ENCODE measurements around the gene TENT4A. TPM values are rescaled to one million over a fixed set of nuclear protein-coding genes. Genes with fewer than 3 reads are reported as not detected.

The TENT4A gene
- total and polyA plus RNA-seq, 2 of the 13 experiments (the other 11 are each of a cell fraction or from before 2014, with no cell fraction given): 6.3 to 13.3 TPM

DNA sequence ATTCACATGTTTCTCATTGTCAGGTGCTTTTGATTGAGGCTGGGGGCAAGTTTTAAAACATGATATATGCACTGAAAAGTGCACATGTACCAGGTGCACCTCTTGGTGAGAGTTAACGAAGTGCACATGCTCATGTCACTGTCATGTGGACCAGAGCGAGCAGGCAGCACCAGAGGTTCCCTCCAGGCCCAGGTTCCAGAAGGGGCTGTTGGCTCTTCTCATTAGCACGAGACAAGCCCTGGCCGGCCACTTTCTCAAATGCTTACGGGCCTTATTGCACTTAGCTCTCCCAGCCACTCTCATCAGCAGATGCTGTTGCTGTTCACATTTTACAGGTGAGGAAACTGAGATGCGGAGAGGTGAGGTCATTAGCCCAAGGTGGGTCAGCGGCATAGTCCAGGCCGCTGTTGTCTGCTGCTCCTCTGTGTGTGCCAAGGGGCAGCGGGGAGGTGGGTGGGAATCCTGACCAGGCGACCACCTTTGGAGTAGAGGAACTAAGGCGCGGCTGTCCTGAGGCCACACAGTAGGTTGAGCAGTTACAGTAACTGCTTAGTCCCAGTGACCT lies 27.4 kb downstream of the TENT4A start:
- intact Hi-C loops (cut with micrococcal nuclease; ENCODE audit: unreplicated experiment): loop anchor here (10.0 kb wide), 1 partner anchor 446 kb away; no protein-coding TSS in a partner anchor
- FAIRE-seq (no peak), ATAC-seq (no peak), DNase-seq (ENCODE audit: low spot score) (no peak)
- H3K4me3 ChIP-seq (replicated peaks in 1 of 3; ENCODE audit: insufficient read depth in 1 of 3, low read depth in 2 of 3, low read length in 3 of 3): no peak overlapping the region
- H3K79me2 ChIP-seq (ENCODE audit: insufficient read depth, low read length): peaks cover 13% of the 10 kb centered on the region
- no peaks in the 10 kb centered on the region for H3K9me3 ChIP-seq (ENCODE audit: low read length)
- WGBS (ENCODE audit: low lambda C conversion rate): 97% methylated on average over 10 of the region's 12 CpGs
- no peaks in the 10 kb centered on the region for H3K4me1 ChIP-seq (ENCODE audit: insufficient read depth, low read length)
- H3K36me3 ChIP-seq (replicated peaks in 1 of 2; ENCODE audit: control insufficient read depth in 1 of 2, insufficient read depth in 2 of 2, low read length in 2 of 2): peaks cover 26 to 82% of the 10 kb centered on the region in 2 experiments
- BruUV-seq (replicated peaks): no TSS peak
- peaks cover 10% of the 10 kb centered on the region for H4K20me1 ChIP-seq (ENCODE audit: insufficient read depth, low read length)
- H3K27ac ChIP-seq (ENCODE audit: extremely low read length, insufficient read depth, low read length): no peak overlapping the region
- in situ Hi-C loops (cut with HindIII; ENCODE audit: extremely low pct_ligation_motif_present, low pct_unique_long_range_greater_than_20kb): loop anchor here (25.0 kb wide), 1 partner anchor 353 kb away; the partner anchor contains the start of gene MED10
- H2AFZ ChIP-seq (ENCODE audit: low read length): no peak overlapping the region
- no peak for TF ChIP-seq ZFX (CRISPR knock-in tag; IDR thresholded peaks at IDR 0.05; ENCODE audit: low read depth)
- TF ChIP-seq, protein P1, sequence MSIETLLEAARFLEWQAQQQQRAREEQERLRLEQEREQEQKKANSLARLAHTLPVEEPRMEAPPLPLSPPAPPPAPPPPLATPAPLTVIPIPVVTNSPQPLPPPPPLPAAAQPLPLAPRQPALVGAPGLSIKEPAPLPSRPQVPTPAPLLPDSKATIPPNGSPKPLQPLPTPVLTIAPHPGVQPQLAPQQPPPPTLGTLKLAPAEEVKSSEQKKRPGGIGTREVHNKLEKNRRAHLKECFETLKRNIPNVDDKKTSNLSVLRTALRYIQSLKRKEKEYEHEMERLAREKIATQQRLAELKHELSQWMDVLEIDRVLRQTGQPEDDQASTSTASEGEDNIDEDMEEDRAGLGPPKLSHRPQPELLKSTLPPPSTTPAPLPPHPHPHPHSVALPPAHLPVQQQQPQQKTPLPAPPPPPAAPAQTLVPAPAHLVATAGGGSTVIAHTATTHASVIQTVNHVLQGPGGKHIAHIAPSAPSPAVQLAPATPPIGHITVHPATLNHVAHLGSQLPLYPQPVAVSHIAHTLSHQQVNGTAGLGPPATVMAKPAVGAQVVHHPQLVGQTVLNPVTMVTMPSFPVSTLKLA (IDR thresholded peaks at IDR 0.05): peak; percentile 28; the same call in 1 of the 2 replicates
- ChIA-PET POLR2A (no interaction called here), CTCF (ENCODE audit: low intra/inter-chr PET ratio, low total read pairs) (no interaction called here)
- H3K27me3 ChIP-seq (ENCODE audit: control insufficient read depth in 1 of 2, insufficient read depth in 2 of 2, low read length in 2 of 2): no peaks in the 10 kb centered on the region
- H3K9ac ChIP-seq (ENCODE audit: insufficient read depth, low read depth, low read length): no peak overlapping the region
- no peak overlapping the region for H3K4me2 ChIP-seq (ENCODE audit: low read depth, low read length)

DNA sequence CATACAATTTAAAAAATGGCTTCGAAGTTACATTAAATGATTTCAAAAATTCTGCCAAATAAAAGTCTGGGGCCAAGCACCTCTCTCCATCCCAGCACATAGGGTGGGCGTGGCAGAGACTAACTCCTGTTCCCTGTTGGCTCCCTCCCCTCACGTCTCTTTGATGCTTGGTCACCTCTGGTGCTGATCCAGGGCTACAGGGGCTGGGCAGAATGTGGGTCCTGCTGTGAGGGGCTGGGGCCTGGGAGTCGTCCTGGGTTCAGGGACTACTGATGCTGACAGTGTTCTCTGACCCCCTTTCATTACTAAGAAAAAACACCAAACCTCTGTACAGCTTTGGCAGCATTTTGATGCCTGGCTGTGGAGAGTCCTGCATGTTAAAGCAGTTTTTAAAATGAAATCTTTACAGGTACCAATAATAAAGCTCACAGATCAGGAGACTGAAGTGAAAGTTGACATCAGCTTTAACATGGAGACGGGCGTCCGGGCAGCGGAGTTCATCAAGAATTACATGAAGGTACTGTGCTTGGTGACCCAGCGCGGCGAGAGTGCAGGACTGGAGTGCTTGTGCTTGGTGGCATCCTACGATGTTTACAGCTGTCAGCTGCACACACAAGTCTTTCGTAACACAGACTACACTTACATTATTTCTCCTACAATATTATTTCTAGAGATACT lies 29.0 kb downstream of the TENT4A start:
- Histone ChIP-seq H2AFZ (ENCODE audit: low read length) (no peak overlapping the region), H3K27ac (ENCODE audit: extremely low read length, insufficient read depth, low read length) (no peak overlapping the region), H3K36me3 (replicated peaks in 1 of 2; ENCODE audit: control insufficient read depth in 1 of 2, insufficient read depth in 2 of 2, low read length in 2 of 2) (peaks cover 26 to 86% of the 10 kb centered on the region in 2 experiments), H3K9me3 (ENCODE audit: low read length) (no peaks in the 10 kb centered on the region), H3K4me3 (replicated peaks in 1 of 3; ENCODE audit: insufficient read depth in 1 of 3, low read depth in 2 of 3, low read length in 3 of 3) (no peak overlapping the region), H3K4me2 (ENCODE audit: low read depth, low read length) (no peak overlapping the region), H3K4me1 (ENCODE audit: insufficient read depth, low read length) (no peaks in the 10 kb centered on the region), H3K9ac (ENCODE audit: insufficient read depth, low read depth, low read length) (no peak overlapping the region), H4K20me1 (ENCODE audit: insufficient read depth, low read length) (peaks cover 10% of the 10 kb centered on the region), H3K79me2 (ENCODE audit: insufficient read depth, low read length) (peaks cover 7% of the 10 kb centered on the region), H3K27me3 (ENCODE audit: control insufficient read depth in 1 of 2, insufficient read depth in 2 of 2, low read length in 2 of 2) (no peaks in the 10 kb centered on the region)
- ChIA-PET POLR2A (interaction anchor here (1.0 kb wide), 1 partner anchor 11 kb away, joined by 3 read pairs; no protein-coding TSS in a partner anchor), CTCF (ENCODE audit: low intra/inter-chr PET ratio, low total read pairs) (no interaction called here)
- no TSS peak for BruUV-seq (replicated peaks)
- ATAC-seq (no peak), FAIRE-seq (no peak), DNase-seq (ENCODE audit: low spot score) (no peak)
- in situ Hi-C loops (cut with HindIII; ENCODE audit: extremely low pct_ligation_motif_present, low pct_unique_long_range_greater_than_20kb): loop anchor here (25.0 kb wide), 1 partner anchor 355 kb away; the partner anchor contains the start of gene MED10
- no peak for TF ChIP-seq ZNF414 (CRISPR knock-in tag; IDR thresholded peaks at IDR 0.05)
- TF ChIP-seq ELF3 (CRISPR knock-in tag; IDR thresholded peaks at IDR 0.05): no peak
- TF ChIP-seq SETDB1 (CRISPR knock-in tag; IDR thresholded peaks at IDR 0.05; ENCODE audit: borderline replicate concordance): no peak
- TF ChIP-seq, protein P2, sequence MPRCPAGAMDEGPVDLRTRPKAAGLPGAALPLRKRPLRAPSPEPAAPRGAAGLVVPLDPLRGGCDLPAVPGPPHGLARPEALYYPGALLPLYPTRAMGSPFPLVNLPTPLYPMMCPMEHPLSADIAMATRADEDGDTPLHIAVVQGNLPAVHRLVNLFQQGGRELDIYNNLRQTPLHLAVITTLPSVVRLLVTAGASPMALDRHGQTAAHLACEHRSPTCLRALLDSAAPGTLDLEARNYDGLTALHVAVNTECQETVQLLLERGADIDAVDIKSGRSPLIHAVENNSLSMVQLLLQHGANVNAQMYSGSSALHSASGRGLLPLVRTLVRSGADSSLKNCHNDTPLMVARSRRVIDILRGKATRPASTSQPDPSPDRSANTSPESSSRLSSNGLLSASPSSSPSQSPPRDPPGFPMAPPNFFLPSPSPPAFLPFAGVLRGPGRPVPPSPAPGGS (CRISPR knock-in tag; IDR thresholded peaks at IDR 0.05): no peak
- TF ChIP-seq ZNF597 (CRISPR knock-in tag; IDR thresholded peaks at IDR 0.05): no peak
- intact Hi-C loops (cut with micrococcal nuclease; ENCODE audit: unreplicated experiment): loop anchor here (10.0 kb wide), 1 partner anchor 447 kb away; no protein-coding TSS in a partner anchor
- 99% methylated on average over 12 of the region's 13 CpGs for WGBS (ENCODE audit: low lambda C conversion rate)

All from HepG2 (cell line).